ENCODE results near the gene COMMD3.

The COMMD3 gene

DNA sequence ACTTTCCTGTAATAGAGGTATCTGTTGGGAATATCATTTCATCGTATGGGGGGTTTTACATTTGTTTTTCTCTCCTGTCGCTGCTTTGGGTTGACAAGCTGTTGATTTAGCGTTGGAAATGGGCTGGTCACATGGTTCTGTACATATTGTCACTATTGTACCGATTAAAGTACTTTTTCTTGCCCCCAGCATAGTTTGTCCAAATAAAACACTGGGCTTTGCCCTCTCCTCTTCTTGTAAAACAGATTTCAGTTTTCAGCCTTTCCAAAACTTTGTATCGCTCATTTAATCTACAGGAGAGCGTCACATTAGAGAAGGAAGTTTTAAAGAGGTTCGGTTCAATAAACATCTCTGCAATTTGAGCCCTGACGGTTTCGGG lies 8.7 kb downstream of the COMMD3 start:
- H3K9me3 ChIP-seq (ENCODE audit: insufficient read depth, low read length, severe bottlenecking) = peaks cover 3% of the 10 kb centered on the region
- peaks cover 50% of the 10 kb centered on the region for H3K4me1 ChIP-seq (ENCODE audit: insufficient read depth, low read length)
- peak overlapping the region; percentile 56 for H3K9ac ChIP-seq (ENCODE audit: low read depth, low read length)
- ATAC-seq (ENCODE audit: insufficient read depth, low read depth) = no peak
- H3K27me3 ChIP-seq (ENCODE audit: insufficient read depth, low read length, poor library complexity) = peaks cover 28% of the 10 kb centered on the region
- peak overlapping the region; percentile 37 to 67 for H3K4me3 ChIP-seq (ENCODE audit: low read depth in 1 of 2, low read length in 2 of 2)
- peaks cover 25% of the 10 kb centered on the region for H4K20me1 ChIP-seq (ENCODE audit: insufficient read depth, low read length)
- no peak for DNase-seq
- peaks cover 44% of the 10 kb centered on the region for H3K79me2 ChIP-seq (ENCODE audit: insufficient read depth, low read length)
- H3K4me2 ChIP-seq (ENCODE audit: insufficient read depth, low read length) = peak overlapping the region; percentile 73
- H2AFZ ChIP-seq (ENCODE audit: low read depth, low read length) = peak overlapping the region; percentile 59; the same call in 1 of the 2 replicates
- H3K27ac ChIP-seq (ENCODE audit: low read length) = peak overlapping the region; percentile 50; the same call in 1 of the 2 replicates
- peaks cover 37% of the 10 kb centered on the region for H3K36me3 ChIP-seq (ENCODE audit: insufficient read depth, low read length)
- TF ChIP-seq EZH2 (IDR thresholded peaks at IDR 0.05; ENCODE audit: borderline replicate concordance, low read depth, low read length, severe bottlenecking) = no peak
- TF ChIP-seq, protein P1, sequence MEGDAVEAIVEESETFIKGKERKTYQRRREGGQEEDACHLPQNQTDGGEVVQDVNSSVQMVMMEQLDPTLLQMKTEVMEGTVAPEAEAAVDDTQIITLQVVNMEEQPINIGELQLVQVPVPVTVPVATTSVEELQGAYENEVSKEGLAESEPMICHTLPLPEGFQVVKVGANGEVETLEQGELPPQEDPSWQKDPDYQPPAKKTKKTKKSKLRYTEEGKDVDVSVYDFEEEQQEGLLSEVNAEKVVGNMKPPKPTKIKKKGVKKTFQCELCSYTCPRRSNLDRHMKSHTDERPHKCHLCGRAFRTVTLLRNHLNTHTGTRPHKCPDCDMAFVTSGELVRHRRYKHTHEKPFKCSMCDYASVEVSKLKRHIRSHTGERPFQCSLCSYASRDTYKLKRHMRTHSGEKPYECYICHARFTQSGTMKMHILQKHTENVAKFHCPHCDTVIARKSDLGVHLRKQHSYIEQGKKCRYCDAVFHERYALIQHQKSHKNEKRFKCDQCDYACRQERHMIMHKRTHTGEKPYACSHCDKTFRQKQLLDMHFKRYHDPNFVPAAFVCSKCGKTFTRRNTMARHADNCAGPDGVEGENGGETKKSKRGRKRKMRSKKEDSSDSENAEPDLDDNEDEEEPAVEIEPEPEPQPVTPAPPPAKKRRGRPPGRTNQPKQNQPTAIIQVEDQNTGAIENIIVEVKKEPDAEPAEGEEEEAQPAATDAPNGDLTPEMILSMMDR (IDR thresholded peaks at IDR 0.05; ENCODE audit: borderline replicate concordance, extremely low read depth, low read length, poor library complexity, severe bottlenecking) = no peak

DNA sequence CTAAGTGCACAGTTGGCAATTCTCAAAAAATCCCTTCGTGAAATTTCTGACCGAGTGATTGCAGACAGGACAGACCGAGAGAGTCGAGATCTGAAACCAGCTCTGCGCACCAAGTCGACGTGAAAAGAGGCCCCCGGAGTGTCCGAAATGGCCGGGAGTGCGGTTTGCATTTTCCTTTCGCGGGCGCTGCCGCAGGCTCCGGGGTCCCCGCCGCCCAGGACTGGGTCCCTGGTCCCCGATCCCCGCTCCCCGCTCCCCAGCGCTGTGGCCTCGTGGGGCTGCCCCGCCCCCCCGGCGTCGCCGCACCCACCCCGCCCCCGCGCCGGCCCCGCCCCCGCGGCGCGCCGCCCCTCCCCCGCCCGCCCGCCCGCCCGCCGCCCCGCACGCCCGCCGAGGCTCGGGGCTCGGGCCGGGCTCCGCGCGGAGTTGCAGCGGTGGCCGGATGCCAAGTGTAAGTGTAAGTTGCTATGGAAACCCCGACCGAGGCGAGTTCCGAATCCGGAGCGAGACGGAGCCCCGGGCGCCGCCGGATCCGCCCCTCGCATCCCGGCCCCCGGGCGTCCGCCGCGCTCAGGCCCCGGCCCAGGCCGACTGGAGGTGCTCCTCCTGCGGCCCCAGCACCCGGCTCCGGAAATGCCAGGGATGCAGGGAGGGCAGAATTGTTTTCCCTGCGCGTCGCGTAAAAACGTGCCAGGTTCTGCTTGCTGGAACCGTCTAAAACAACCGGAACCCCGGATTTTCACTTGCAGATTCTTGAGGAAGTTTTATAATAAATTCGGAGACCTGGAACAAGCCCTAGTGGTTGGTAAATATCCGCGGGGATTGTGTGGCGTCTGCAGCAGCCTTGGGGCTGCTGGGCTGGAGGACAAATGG lies 9.3 kb downstream of the COMMD3 start:
- peak; percentile 44 for ATAC-seq (ENCODE audit: insufficient read depth, low read depth)
- peak overlapping the region; percentile 67 for H2AFZ ChIP-seq (ENCODE audit: low read depth, low read length)
- TF ChIP-seq, protein P1 (IDR thresholded peaks at IDR 0.05; ENCODE audit: borderline replicate concordance, extremely low read depth, low read length, poor library complexity, severe bottlenecking) = no peak
- no peak for TF ChIP-seq EZH2 (IDR thresholded peaks at IDR 0.05; ENCODE audit: borderline replicate concordance, low read depth, low read length, severe bottlenecking)
- peaks cover 3% of the 10 kb centered on the region for H3K9me3 ChIP-seq (ENCODE audit: insufficient read depth, low read length, severe bottlenecking)
- H3K4me1 ChIP-seq (ENCODE audit: insufficient read depth, low read length) = peaks cover 45% of the 10 kb centered on the region
- peak overlapping the region; percentile 37 to 67 for H3K4me3 ChIP-seq (ENCODE audit: low read depth in 1 of 2, low read length in 2 of 2)
- H3K27ac ChIP-seq (ENCODE audit: low read length) = peak overlapping the region; percentile 50; the same call in 1 of the 2 replicates
- H3K36me3 ChIP-seq (ENCODE audit: insufficient read depth, low read length) = peaks cover 41% of the 10 kb centered on the region
- peaks cover 26% of the 10 kb centered on the region for H3K27me3 ChIP-seq (ENCODE audit: insufficient read depth, low read length, poor library complexity)
- H4K20me1 ChIP-seq (ENCODE audit: insufficient read depth, low read length) = peaks cover 25% of the 10 kb centered on the region
- peaks cover 44% of the 10 kb centered on the region for H3K79me2 ChIP-seq (ENCODE audit: insufficient read depth, low read length)
- peak overlapping the region; percentile 56 for H3K9ac ChIP-seq (ENCODE audit: low read depth, low read length)
- H3K4me2 ChIP-seq (ENCODE audit: insufficient read depth, low read length) = peak overlapping the region; percentile 73
- DNase-seq = peak; percentile 74

DNA sequence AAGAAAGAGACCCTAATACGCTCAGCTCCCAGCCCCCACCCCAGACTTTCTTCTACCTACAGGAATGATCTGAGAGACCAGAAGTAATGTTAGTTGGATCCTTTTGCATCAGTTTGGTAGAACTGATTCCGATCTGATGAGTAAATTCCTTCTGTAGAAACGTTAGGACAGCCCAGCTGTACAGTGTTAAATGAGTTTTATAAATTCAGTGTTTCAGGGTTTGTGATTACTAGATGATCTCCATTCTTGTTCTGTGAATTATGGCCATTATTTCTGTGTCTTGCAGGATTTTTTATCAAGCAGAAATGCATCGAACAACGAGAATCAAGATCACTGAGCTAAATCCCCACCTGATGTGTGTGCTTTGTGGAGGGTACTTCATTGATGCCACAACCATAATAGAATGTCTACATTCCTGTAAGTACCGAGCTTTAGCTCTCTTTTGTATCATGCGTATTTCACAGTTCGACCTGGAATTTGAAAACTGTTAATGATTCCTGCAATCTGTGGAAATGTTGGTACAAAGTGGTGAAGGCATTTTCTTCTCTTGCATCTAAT lies 10.0 kb downstream of the COMMD3 start:
- Histone ChIP-seq H3K9me3 (ENCODE audit: insufficient read depth, low read length, severe bottlenecking) (peaks cover 3% of the 10 kb centered on the region), H3K4me2 (ENCODE audit: insufficient read depth, low read length) (peak overlapping the region; percentile 73), H3K27ac (ENCODE audit: low read length) (peak overlapping the region; percentile 50; the same call in 1 of the 2 replicates), H3K4me1 (ENCODE audit: insufficient read depth, low read length) (peaks cover 46% of the 10 kb centered on the region), H3K36me3 (ENCODE audit: insufficient read depth, low read length) (peaks cover 41% of the 10 kb centered on the region), H3K9ac (ENCODE audit: low read depth, low read length) (peak overlapping the region; percentile 51), H3K79me2 (ENCODE audit: insufficient read depth, low read length) (peaks cover 43% of the 10 kb centered on the region), H4K20me1 (ENCODE audit: insufficient read depth, low read length) (peaks cover 25% of the 10 kb centered on the region), H2AFZ (ENCODE audit: low read depth, low read length) (peak overlapping the region; percentile 67; the same call in 1 of the 2 replicates), H3K27me3 (ENCODE audit: insufficient read depth, low read length, poor library complexity) (peaks cover 24% of the 10 kb centered on the region), H3K4me3 (ENCODE audit: low read depth in 1 of 2, low read length in 2 of 2) (peak overlapping the region; percentile 13 to 57; a peak in 3 of 4 replicates)
- DNase-seq (no peak), ATAC-seq (ENCODE audit: insufficient read depth, low read depth) (no peak)
- TF ChIP-seq, protein P1 (IDR thresholded peaks at IDR 0.05; ENCODE audit: borderline replicate concordance, extremely low read depth, low read length, poor library complexity, severe bottlenecking) = no peak
- no peak for TF ChIP-seq EZH2 (IDR thresholded peaks at IDR 0.05; ENCODE audit: borderline replicate concordance, low read depth, low read length, severe bottlenecking)

All from DND-41 (cell line).